ENCODE results near the gene HTATIP2. TPM values are rescaled to one million over a fixed set of nuclear protein-coding genes. Genes with fewer than 3 reads are reported as not detected.

The HTATIP2 gene
- total and polyA plus RNA-seq, 8 donors = 3.0 to 67.7 (median 4.6) TPM

DNA sequence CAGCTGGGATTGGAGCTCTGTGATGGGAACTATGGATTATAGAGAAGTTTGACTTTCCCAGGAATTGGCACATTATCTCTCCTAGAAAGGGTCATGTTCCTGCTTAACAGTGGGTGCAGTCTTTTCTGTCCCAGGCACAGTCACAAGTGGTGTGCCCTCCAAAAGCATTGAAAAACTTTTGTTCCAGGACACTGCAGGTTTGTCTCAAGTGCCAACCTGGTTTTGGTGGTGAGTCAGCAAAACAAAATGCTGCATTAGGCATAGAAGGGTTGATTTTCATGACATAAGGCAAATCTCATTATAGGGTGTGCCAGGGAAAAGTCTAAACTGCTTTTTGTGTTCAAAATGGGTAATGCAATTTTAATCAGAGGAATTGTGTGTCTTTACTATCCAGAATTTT is 4.9 kb downstream of the HTATIP2 start:
- intact Hi-C loops (cut with DNase I) = no loop called here
- no peaks in the 10 kb centered on the region for H3K9me3 ChIP-seq
- H3K27ac ChIP-seq = no peak overlapping the region
- no peak for DNase-seq
- H3K4me3 ChIP-seq = no peak overlapping the region
- H3K27me3 ChIP-seq = no peaks in the 10 kb centered on the region
- peaks cover 6 to 39% of the 10 kb centered on the region in 2 donors for H3K4me1 ChIP-seq
- ATAC-seq = no peak
- TF ChIP-seq, protein P1, sequence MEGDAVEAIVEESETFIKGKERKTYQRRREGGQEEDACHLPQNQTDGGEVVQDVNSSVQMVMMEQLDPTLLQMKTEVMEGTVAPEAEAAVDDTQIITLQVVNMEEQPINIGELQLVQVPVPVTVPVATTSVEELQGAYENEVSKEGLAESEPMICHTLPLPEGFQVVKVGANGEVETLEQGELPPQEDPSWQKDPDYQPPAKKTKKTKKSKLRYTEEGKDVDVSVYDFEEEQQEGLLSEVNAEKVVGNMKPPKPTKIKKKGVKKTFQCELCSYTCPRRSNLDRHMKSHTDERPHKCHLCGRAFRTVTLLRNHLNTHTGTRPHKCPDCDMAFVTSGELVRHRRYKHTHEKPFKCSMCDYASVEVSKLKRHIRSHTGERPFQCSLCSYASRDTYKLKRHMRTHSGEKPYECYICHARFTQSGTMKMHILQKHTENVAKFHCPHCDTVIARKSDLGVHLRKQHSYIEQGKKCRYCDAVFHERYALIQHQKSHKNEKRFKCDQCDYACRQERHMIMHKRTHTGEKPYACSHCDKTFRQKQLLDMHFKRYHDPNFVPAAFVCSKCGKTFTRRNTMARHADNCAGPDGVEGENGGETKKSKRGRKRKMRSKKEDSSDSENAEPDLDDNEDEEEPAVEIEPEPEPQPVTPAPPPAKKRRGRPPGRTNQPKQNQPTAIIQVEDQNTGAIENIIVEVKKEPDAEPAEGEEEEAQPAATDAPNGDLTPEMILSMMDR (IDR thresholded peaks at IDR 0.05) = no peak
- H3K36me3 ChIP-seq = peaks cover 0 to 24% of the 10 kb centered on the region in 2 donors

DNA sequence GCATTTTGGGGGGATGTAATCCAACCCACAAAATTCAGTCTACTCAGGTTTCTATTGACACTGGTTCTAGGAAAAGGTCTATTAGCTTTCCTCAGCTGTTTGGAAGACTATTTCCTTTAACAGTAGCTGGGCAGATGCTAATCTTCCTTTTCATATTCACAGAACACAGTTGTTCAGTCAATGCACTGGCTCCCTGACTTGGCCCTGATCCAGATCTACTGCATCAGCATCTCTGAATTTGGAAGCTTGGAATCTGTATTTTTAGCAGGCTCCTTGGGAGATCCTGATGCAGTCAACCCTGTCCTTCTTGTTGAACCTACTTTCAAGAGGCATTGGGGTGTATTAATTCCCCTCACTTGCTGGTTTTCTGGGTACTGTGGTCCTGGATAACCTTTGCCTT is 6.3 kb downstream of the HTATIP2 start:
- DNase-seq (no peak), ATAC-seq (no peak)
- intact Hi-C loops (cut with DNase I) = no loop called here
- Histone ChIP-seq H3K9me3 (no peaks in the 10 kb centered on the region), H3K4me3 (no peak overlapping the region), H3K27me3 (no peaks in the 10 kb centered on the region), H3K27ac (no peak overlapping the region), H3K4me1 (peaks cover under 1 to 30% of the 10 kb centered on the region in 2 donors), H3K36me3 (peaks cover 0 to 28% of the 10 kb centered on the region in 2 donors)
- TF ChIP-seq, protein P1 (IDR thresholded peaks at IDR 0.05) = no peak

DNA sequence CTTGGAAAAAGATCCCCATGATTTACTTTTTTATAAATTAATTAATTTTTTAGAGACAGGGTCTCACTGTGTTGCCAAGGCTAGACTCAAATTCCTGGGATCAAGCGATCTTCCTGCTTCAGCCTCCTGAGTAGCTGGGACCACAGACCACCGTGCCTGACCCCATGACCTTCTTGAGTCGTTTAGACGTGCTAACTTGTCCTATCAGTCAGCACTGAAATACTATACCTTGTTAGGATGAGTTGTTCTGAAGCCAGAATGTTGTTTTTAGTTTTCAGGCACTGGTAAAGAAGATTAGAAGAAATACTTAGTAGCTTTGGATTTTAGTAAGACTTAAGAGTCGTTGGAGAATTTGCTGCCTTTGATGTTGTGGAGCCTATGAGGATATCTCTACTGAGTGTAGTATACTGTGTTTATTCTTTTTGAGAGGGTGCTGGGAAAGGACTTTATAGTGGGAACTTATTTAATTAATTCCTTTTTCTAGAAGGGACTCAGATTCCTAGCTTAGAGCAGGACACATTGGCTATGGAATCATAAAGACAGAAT is 8.6 kb downstream of the HTATIP2 start:
- no peak overlapping the region for H3K4me3 ChIP-seq
- H3K27me3 ChIP-seq = no peaks in the 10 kb centered on the region
- ATAC-seq = no peak
- intact Hi-C loops (cut with DNase I) = no loop called here
- H3K4me1 ChIP-seq = peaks cover 0 to 14% of the 10 kb centered on the region in 2 donors
- no peaks in the 10 kb centered on the region for H3K9me3 ChIP-seq
- H3K36me3 ChIP-seq = peaks cover 0 to 37% of the 10 kb centered on the region in 2 donors
- H3K27ac ChIP-seq = no peak overlapping the region
- TF ChIP-seq, protein P1 (IDR thresholded peaks at IDR 0.05) = no peak
- DNase-seq = no peak

DNA sequence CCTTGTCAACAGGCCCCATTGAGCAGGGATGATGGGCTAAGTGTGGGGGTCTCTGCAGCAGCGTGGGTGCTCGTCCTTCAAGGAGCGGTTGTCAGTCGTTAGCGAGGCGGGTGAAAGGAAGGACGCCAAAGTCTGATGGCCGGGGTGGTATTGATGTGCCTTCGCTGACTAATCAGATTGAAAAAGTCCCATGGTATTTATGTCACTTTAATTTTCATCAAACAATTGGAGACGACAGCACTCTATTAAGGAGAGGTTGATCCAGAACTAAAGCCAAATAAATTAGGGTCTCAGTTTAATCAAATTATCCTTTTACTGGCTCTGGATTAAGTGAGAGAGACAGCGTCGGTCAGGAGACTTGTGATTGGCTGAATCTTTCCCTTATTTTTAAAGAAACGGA is 9.6 kb downstream of the HTATIP2 start:
- DNase-seq (no peak), ATAC-seq (no peak)
- intact Hi-C loops (cut with DNase I) = no loop called here
- H3K36me3 ChIP-seq = peaks cover 0 to 46% of the 10 kb centered on the region in 2 donors
- no peaks in the 10 kb centered on the region for H3K27me3 ChIP-seq
- TF ChIP-seq, protein P1 (IDR thresholded peaks at IDR 0.05) = no peak
- H3K9me3 ChIP-seq = no peaks in the 10 kb centered on the region
- H3K27ac ChIP-seq = no peak overlapping the region
- H3K4me3 ChIP-seq = no peak overlapping the region
- peaks cover 0 to 5% of the 10 kb centered on the region in 2 donors for H3K4me1 ChIP-seq

DNA sequence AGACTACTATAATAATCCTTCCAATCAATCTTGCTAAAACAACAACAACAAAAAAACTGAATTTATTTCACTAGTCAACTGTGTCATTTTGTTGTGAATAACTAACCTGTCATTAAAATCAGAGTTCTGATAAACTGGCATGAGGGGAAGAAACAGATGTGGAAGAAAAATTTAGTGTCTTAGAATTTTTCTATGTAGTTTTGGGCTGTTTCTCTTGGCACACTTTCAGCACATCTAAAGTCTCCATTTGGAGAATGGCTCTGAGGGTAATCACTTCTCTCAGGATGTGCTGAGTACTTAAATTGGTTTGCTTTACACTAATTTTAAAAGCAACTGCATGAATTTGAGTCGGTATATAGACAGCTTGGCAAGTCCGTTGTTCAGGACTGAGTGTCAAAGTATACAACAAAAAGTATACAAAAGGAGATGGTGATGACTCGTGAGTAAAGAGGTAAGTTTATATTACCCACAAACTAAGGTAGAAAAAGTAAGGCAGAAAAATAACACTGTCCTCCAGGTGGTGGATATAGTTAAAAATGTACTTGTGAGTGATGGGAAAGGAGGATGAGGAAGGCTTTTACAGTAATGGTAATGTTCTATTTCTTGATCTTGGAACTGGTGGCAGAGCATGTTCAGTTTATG is 10.2 kb downstream of the HTATIP2 start:
- TF ChIP-seq, protein P1 (IDR thresholded peaks at IDR 0.05) = no peak

More for the DNA sequence above, 10.2 kb downstream of the HTATIP2 start:
- Histone ChIP-seq H3K27ac (no peak overlapping the region), H3K27me3 (no peaks in the 10 kb centered on the region), H3K4me1 (no peaks in the 10 kb centered on the region), H3K9me3 (no peaks in the 10 kb centered on the region), H3K36me3 (peaks cover 0 to 46% of the 10 kb centered on the region in 2 donors), H3K4me3 (no peak overlapping the region)
- DNase-seq = no peak
- no peak for ATAC-seq
- intact Hi-C loops (cut with DNase I) = no loop called here

All from left lung (tissue), 10 donors.